TTC549 (cell line): ENCODE results near the gene TMEM209.
"Not testable (repeated sequence)": the region's sequence is repeated elsewhere in the genome, so short reads cannot be mapped to it uniquely, and the experiment has no call there.

Source experiments
- FAIRE-seq: peaks from 2 replicates; lab custom pipeline; 2012; peaks lifted over from hg19 to GRCh38; lab: Jason Lieb, UNC

The TMEM209 gene

GRCh38 chr7:130126840-130127239, 78.4 kb downstream of the TMEM209 start:
- not testable (repeated sequence) for FAIRE-seq

- FAIRE-seq = no peak
Measured at GRCh38 chr7:130124711-130125110, 80.5 kb downstream of the TMEM209 start.

- no peak for FAIRE-seq
Measured at GRCh38 chr7:130123501-130123900, 81.7 kb downstream of the TMEM209 start.

GRCh38 chr7:130118801-130119200, 86.4 kb downstream of the TMEM209 start:
- FAIRE-seq = no peak

GRCh38 chr7:130118294-130118693, 86.9 kb downstream of the TMEM209 start:
- no peak for FAIRE-seq

GRCh38 chr7:130114776-130115175, 90.4 kb downstream of the TMEM209 start:
- no peak for FAIRE-seq
